Measurements from ENCODE around the gene CTSV.
"Not testable (repeated sequence)": the region's sequence is repeated elsewhere in the genome, so short reads cannot be mapped to it uniquely, and the experiment has no call there.

Gene CTSV

GRCh38 chr9:96997009-96997701 is 41.8 kb downstream of the CTSV start:
- not testable (repeated sequence) for H3K4me3 ChIP-seq (ENCODE audit: low read depth, low read length); H3K36me3 ChIP-seq (ENCODE audit: insufficient read depth, low read length); H3K27me3 ChIP-seq (ENCODE audit: insufficient read depth, low read length); H3K27ac ChIP-seq (ENCODE audit: low read depth, low read length); H2AFZ ChIP-seq (ENCODE audit: low read length, unreplicated experiment); H3K4me1 ChIP-seq (ENCODE audit: control insufficient read depth, insufficient read depth, low read length, unreplicated experiment)
- peaks cover 22% of the 10 kb centered on the region for H3K79me2 ChIP-seq (ENCODE audit: control insufficient read depth, insufficient read depth, low read length, unreplicated experiment)

GRCh38 chr9:96994531-96995016 is 44.4 kb downstream of the CTSV start:
- H3K79me2 ChIP-seq (ENCODE audit: control insufficient read depth, insufficient read depth, low read length, unreplicated experiment): peaks cover 26% of the 10 kb centered on the region

GRCh38 chr9:96992303-96992702 is 46.6 kb downstream of the CTSV start:
- not testable (repeated sequence) for H3K4me3 ChIP-seq (ENCODE audit: low read depth, low read length); H3K4me1 ChIP-seq (ENCODE audit: control insufficient read depth, insufficient read depth, low read length, unreplicated experiment); H2AFZ ChIP-seq (ENCODE audit: low read length, unreplicated experiment); H3K36me3 ChIP-seq (ENCODE audit: insufficient read depth, low read length); H3K27me3 ChIP-seq (ENCODE audit: insufficient read depth, low read length); H3K27ac ChIP-seq (ENCODE audit: low read depth, low read length)
- peaks cover 17% of the 10 kb centered on the region for H3K79me2 ChIP-seq (ENCODE audit: control insufficient read depth, insufficient read depth, low read length, unreplicated experiment)

More at GRCh38 chr9:96994531-96995016, 44.4 kb downstream of the CTSV start:
- H3K36me3 ChIP-seq (ENCODE audit: insufficient read depth, low read length); H3K27ac ChIP-seq (ENCODE audit: low read depth, low read length); H2AFZ ChIP-seq (ENCODE audit: low read length, unreplicated experiment); H3K4me1 ChIP-seq (ENCODE audit: control insufficient read depth, insufficient read depth, low read length, unreplicated experiment); H3K4me3 ChIP-seq (ENCODE audit: low read depth, low read length); H3K27me3 ChIP-seq (ENCODE audit: insufficient read depth, low read length): not testable (repeated sequence)

- H3K36me3 ChIP-seq (ENCODE audit: insufficient read depth, low read length); H2AFZ ChIP-seq (ENCODE audit: low read length, unreplicated experiment); H3K4me1 ChIP-seq (ENCODE audit: control insufficient read depth, insufficient read depth, low read length, unreplicated experiment); H3K27me3 ChIP-seq (ENCODE audit: insufficient read depth, low read length); H3K27ac ChIP-seq (ENCODE audit: low read depth, low read length); H3K4me3 ChIP-seq (ENCODE audit: low read depth, low read length): not testable (repeated sequence)
- peaks cover 19% of the 10 kb centered on the region for H3K79me2 ChIP-seq (ENCODE audit: control insufficient read depth, insufficient read depth, low read length, unreplicated experiment)
These were observed 49.1 kb downstream of the CTSV start for GRCh38 chr9:96989747-96990318.

GRCh38 chr9:96984887-96985286 is 54.1 kb downstream of the CTSV start:
- not testable (repeated sequence) for H3K27ac ChIP-seq (ENCODE audit: low read depth, low read length); H2AFZ ChIP-seq (ENCODE audit: low read length, unreplicated experiment); H3K36me3 ChIP-seq (ENCODE audit: insufficient read depth, low read length); H3K27me3 ChIP-seq (ENCODE audit: insufficient read depth, low read length); H3K4me1 ChIP-seq (ENCODE audit: control insufficient read depth, insufficient read depth, low read length, unreplicated experiment); H3K4me3 ChIP-seq (ENCODE audit: low read depth, low read length)
- peaks cover 14% of the 10 kb centered on the region for H3K79me2 ChIP-seq (ENCODE audit: control insufficient read depth, insufficient read depth, low read length, unreplicated experiment)

- H3K27ac ChIP-seq (ENCODE audit: low read depth, low read length); H3K36me3 ChIP-seq (ENCODE audit: insufficient read depth, low read length); H3K27me3 ChIP-seq (ENCODE audit: insufficient read depth, low read length); H2AFZ ChIP-seq (ENCODE audit: low read length, unreplicated experiment); H3K4me1 ChIP-seq (ENCODE audit: control insufficient read depth, insufficient read depth, low read length, unreplicated experiment); H3K4me3 ChIP-seq (ENCODE audit: low read depth, low read length): not testable (repeated sequence)
- H3K79me2 ChIP-seq (ENCODE audit: control insufficient read depth, insufficient read depth, low read length, unreplicated experiment): peaks cover 19% of the 10 kb centered on the region
These were observed 54.8 kb downstream of the CTSV start for GRCh38 chr9:96984139-96984538.

GRCh38 chr9:96983496-96984122 is 55.3 kb downstream of the CTSV start:
- not testable (repeated sequence) for H3K4me3 ChIP-seq (ENCODE audit: low read depth, low read length); H3K27me3 ChIP-seq (ENCODE audit: insufficient read depth, low read length); H3K4me1 ChIP-seq (ENCODE audit: control insufficient read depth, insufficient read depth, low read length, unreplicated experiment); H3K27ac ChIP-seq (ENCODE audit: low read depth, low read length); H2AFZ ChIP-seq (ENCODE audit: low read length, unreplicated experiment); H3K36me3 ChIP-seq (ENCODE audit: insufficient read depth, low read length)
- peaks cover 20% of the 10 kb centered on the region for H3K79me2 ChIP-seq (ENCODE audit: control insufficient read depth, insufficient read depth, low read length, unreplicated experiment)
